ENCODE data around the gene DEFB115.
"Not testable (repeated sequence)": the region's sequence is repeated elsewhere in the genome, so short reads cannot be mapped to it uniquely, and the experiment has no call there.

Gene DEFB115

GRCh38 chr20:31257364-31257763 is at the start of gene DEFB115:
Gene DEFB115, plus strand, starts transcription at chr20:31257664. Its CDS starts 0 bp downstream, at chr20:31257664.
- DNase-seq = no peak

DNA sequence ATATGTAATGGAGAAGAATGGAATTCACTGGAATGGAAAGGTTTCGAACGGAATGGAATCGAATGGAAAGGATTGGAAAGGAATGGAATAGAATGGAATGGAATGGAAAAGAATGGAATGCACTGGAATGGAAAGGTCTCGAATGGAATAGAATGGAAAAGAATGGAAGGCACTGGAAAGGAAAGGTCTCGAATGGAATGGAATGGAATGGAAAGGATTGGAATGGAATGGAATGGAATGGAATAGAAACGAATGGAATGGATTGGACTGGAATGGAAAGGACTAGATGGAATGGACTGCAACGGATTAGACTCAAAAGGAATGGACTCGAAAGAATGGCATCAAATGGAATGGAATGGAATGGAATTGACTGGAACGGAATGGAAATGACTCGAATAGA is 20.5 kb upstream of the DEFB115 start:
- no peak for DNase-seq

DNA sequence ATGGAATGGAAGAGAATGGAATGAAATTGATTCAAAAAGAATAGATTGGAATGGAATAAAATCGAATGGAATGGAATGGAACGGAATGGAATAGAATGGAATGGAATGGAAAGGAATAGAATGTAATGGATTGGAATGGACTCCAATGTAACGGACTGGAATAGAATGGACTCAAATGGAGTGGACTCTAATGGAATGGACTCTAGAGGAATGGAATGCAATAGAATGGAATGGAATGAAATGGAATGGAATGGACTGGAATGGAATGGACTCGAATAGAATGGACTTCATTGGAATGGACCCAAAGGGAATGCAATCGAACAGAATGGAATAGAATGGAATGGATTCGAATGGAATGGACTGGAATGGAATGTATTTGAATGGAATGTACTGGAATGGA is 19.7 kb upstream of the DEFB115 start:
- DNase-seq = no peak

DNA sequence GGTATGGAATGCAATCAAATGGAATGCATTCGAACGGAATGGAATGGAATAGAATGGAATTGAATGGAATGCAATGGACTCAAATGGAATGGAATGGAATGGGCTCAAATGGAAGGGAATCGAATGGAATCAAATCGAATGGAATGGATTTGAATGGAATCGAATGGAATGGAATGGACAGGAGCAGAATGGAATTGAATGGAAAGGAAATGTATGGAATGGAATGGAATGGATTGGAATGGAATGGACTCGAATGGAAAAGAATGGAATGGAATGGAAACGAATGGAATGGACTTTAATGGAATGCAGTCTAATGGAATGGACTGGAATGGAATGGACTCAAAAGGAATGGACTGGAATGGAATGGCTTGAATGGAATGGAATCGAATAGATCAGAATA is 18.3 kb upstream of the DEFB115 start:
- no peak for DNase-seq

DNA sequence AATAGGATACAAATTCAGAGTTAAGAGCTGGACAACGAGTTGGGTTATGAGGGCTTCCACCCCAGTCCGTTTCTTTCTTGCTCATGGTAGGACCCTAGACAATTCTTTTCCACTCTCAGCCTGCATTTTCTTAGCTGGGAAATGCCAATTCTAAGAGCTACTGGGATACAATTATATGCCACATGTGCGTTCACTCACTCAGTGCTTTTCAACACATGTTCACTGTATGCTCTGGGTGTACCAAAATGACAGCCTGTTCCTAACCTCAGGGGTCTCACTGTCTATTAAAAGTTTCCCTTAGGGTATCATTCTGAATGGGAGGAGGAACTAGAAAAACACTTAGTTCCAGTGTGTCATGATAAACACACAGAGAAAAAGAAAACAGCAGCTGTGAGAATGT is 505 bp upstream of the DEFB115 start:
- DNase-seq = no peak

GRCh38 chr20:31260326-31260932 is 3.0 kb downstream of the DEFB115 start:
- DNase-seq = no peak

DNA sequence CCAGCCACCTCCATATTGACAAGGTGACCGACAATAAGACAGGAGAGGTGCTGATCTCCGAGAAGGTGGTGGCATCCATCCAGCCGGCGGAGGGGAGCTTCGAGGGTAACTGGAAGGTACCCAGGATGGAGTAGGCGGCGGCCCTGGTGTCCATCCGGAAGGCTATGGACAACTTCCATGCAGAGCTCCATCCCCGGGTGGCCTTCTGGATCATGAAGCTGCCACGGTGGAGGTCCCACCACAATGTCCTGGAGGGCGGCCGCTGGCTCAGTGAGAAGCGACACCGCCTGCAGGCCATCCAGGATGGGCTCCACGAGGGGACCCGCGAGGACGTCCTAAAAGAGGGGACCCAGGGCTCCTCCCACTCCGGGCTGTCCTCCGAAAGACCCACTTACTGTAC is 17.0 kb downstream of the DEFB115 start:
- DNase-seq = no peak

- no peak for DNase-seq
Observed at GRCh38 chr20:31278178-31278577, 20.7 kb downstream of the DEFB115 start.

DNA sequence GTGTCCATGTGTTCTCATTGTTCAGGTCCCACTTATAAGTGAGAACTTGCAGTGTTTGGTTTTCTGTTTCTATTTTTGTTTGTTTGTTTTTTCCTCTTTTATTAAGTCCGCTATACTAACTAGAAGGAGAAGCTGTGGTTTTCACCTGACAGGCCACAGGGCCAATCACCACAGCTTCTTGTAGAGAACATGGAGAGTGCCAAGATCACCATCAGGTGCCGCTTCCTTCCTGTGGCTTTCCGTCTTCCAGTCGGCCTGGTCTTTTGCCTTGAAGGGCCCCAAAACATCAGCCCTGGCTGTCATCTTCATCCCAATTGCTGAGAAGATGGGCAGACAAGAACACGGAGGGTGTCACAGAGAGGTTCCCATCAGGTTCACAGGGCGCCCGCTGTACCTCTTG is 27.5 kb downstream of the DEFB115 start:
- not testable (repeated sequence) for DNase-seq

- DNase-seq = no peak
Observed at GRCh38 chr20:31308535-31309162, 51.2 kb downstream of the DEFB115 start, which contains the start of gene DEFB116. Gene DEFB116, minus strand, starts transcription at chr20:31308585. Its CDS starts 0 bp downstream, at chr20:31308585.
